NCI-H1694 treated with DMSO at 0.1 percent for 48 hours (cell line): ENCODE data around the gene CYSTM1.

Experiments
- DNase-seq: peaks from one replicate; lab custom pipeline; 2025; lab: John Stamatoyannopoulos, UW

Gene CYSTM1

DNA sequence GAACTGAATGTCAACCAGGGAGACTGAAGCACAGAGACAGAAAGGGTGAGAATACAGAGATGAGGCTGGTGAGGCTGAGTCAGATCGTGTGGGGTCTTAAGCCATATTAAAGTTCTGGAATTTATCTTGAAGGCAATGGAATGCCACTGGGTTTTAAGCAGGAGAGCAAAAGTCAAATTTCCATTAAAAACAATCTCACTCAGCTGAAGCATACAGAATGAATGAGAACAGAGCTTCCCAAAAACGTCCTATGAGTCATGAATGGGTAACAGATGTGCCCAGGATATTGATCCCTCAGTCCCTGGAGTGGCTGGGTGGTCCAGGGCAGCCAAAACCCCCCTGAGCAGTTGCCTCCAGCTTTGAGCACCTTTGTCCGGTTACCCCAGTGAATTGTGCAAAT, 83.0 kb downstream of the CYSTM1 start:
- no peak for DNase-seq

DNA sequence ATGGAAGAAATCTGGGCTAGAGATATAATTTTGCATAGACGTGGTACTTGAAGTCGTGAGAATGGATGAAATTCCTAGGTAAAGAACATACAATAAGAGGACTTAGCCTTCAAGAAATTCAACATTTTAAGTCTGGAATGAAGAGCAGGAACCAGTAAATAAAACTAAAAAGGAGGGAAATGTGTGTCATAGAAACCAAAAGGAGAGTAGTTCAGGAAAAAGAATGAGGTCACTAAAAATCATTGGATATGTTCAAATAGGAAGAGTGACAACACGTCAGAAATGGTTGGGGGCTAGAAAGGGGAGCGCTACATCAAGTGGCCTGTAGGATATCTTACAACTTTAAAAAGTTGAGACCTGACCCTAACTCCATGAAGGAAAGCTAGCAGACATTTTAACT, 83.9 kb downstream of the CYSTM1 start:
- DNase-seq: no peak

DNA sequence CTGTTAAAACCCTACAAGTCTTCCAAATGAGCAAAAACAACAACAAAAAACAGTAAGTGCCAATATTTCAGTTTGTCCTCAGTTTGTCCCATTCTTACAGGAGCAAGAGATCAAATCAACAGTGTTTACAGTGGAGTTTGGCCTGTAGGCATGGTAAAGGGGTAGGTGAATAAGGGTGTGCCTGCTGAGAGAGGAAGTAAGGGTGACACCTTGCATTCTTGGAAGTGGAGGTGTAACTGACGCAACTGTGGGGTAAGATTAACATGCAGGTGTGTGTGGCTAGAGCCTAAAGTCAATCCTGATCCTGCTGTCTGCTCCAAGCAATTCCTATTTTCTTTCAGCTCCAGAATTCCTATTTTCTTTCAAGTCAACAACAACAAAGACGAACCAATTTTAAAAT, 84.5 kb downstream of the CYSTM1 start:
- no peak for DNase-seq

DNA sequence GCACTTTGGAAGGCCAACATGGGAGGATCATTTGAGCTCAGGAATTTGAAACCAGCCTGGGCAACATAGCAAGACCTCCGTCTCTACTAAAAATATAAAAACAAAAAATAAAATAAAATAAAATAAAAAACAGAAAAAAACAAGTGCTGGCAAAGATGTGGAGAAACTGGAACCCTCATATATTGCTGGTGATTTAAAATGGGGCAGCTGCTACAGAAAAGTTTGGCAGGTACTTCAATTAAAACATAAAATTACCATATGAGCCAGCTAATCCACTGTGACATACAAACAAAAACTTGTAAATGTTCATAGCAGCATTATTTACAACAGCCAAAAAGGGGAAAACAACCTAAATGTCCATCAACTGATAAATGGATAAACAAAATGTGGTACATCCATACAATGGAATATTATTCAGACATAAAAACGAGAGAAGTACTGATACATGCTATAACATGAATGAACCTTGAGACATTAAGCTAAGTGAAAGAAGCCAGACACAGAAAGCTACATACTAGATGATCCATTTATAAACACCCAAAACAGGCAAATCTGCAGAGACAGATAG, 85.2 kb downstream of the CYSTM1 start:
- no peak for DNase-seq

DNA sequence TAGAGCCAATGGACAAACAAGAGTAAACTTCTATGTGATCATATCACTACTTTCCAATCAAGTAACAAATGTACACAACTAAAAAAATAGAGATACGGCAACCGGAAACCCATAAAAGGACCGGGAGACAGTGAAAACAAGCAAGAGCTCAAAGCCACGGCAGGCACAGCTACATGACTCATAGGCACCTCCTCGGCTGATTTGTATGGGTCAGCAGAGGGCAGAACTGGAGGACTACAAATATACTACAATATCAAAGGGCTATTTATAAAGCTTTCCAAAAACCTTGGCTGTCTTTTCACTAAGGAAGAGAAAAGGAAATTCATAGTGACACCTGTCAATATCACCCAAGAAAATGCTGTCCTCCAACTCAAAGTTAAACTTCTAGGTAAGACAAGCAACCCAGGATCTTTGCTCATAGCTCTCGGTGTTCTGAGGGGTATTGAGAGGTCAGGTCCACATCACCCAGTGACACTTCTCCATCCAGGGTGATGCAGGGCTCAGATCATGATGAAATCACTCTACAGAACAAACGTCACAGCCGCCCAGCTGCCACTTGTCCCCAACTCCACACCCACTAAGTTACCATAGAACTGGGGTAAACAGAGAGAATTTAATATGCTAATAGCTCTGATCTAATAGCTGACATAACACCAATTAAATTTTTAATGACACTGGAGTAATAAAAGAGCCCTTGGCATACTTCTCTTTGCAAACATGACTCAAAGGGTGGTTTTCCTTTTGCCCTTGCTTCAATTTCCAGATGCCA, 86.6 kb downstream of the CYSTM1 start:
- DNase-seq: no peak

DNA sequence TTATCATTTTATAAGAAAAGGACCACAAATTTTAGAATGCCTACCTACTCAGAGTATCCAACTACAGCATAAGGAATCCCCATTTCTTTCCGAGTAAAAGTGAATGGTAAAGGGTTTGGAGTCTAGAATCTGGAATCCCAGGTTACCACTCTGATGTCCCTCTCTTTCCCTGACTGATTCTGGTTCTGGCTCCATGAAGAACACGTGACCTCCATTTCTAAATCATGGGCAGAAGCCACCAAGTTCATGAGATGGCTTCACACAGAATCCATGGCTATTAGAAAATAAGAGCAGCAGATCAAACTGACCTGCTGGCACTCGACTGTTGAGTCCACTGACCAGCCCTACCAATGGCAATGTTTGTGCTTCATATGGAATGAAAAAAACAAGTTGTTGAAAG, 87.2 kb downstream of the CYSTM1 start:
- no peak for DNase-seq

DNA sequence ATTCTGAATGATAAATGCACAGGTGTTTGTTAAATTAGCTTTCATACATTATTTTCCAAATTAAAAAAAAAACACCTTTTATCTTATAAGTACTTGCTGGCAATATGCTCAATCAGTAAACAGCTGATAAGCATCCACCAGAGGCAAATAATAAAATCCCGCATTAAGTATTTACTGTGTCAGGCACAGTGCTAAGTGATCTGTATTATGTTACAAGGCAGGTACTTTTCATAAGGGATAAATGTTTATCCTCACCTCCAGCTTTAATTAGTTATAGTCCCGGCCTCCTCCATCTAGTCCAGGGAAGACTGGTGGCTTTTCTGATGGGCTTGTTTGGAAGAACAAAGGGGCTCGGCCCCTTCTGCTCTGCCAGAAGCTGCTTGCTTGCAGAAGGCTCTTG, 87.9 kb downstream of the CYSTM1 start:
- no peak for DNase-seq

DNA sequence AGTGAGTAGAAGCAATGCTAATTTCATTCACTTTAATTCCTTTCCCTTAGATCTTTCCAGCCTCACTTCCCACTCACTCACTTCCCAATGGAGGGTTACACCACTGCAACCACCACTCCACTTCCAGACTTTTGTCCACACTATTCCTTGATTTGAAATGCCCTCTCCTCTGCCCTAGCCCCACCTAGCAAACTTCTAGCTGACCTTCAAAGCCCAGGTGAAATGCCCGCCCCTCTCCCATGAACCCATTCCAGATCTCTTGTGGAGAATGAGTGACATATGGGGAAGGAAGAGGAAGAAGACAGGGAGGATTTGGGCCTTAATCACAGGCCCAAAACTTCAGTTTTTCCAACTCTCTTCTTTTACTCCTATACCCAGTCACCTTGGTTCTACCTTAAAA, 90.9 kb downstream of the CYSTM1 start:
- no peak for DNase-seq

DNA sequence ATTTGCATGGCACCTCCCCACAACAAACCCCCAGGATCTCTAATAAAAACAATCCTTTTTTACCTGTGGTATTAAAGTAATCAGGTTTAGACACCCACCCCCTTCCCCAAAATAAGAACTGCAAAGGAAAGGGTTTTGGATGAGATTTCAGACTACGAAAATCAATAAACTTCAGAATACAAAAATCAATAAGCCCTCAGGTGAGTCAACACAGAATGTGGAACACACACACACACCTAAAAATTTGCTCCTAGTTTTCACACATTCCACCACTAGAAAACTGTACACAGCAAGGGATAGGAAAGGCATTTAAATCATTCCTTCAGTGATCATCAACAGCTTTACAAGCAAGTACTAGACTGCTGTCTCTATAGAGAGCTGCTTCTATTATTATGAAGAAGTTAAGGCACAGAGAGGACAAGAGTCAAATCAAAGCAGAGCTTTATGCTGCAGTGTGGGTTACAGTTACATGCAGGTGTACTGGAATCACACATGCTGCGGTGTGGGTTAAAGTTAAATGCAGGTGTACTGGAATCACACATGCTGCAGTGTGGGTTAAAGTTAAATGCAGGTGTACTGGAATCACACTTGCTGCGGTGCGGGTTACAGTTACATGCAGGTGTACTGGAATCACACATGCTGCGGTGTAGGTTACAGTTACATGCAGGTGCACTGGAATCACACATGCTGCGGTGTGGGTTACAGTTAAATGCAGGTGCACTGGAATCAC, 91.6 kb downstream of the CYSTM1 start:
- DNase-seq: no peak

DNA sequence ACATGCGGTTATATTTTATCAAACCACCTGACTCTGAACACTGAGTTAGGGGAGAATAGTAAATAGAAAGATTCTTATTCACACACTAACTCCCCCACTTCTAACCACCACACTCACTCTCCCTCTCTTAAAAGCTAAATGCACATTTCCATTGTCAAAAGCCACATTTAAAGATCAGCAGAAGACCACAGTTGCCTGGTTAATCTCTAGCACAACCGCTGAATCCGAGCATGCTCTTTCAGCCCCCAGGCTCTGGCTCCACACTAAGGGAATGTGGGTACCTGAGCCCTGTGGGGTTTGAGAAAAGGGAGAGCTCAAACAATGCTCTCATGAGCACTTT, 92.2 kb downstream of the CYSTM1 start:
- DNase-seq: no peak

DNA sequence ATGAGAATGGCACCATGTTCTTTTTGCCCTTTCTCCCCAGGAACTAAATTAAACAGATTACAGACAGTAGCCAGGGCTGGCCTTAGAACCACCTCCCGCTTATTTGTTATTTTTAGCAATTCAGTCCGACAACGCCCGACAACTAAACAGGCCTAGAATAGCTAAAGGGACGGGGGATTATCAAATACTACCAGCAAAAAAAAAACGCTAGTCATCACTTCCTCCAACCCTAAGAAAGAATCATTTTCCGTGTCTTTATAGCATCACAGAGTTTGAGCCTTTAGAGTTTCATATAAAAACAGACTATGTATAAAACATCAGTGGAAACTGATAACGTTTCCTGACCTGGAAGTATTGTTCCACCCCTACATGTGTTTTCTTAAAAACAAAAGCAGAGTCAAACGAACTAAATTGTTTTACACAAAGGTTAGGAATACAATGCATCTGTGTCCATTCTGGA, 92.6 kb downstream of the CYSTM1 start:
- DNase-seq: no peak

DNA sequence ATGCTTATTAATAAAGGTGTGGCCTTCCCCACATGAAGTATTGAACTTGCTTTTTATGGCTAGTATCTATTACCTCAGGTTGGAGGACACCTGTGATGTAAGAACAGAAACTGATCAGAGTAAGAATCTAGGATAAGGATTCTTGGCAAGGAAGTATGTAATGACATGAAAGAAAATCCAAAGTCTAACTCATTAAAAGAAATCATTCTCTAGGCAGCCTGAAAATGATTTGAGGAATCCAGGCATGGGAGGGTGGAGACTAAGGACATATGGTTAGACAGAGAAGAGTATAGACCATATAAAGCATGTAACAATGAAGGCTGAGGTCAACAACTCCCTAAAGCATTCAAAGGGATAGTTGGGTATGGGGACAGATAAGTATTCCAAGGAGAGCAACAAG, 95.0 kb downstream of the CYSTM1 start:
- no peak for DNase-seq

DNA sequence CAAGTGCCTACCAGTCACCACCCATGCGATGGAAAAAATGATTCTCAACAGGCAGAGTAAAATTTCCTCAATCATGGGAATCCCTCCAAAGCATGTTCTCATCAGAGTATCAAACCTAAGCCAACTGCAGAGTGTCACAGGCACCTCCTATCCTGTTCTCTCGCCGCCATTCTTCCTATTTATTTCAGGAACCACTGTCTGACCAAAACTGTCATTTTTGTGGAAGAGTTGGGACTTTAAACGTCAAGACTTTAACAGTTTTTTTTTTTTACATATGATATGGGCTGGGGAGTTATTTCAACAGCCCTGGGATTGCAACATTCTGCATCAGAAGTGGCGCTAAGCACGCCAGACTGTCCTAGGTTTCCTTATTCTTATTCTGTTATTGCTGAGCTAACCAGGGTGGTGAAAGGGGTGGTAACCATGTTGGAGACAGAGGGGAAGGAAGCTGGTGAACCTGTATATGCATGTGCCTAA, 98.5 kb downstream of the CYSTM1 start:
- peak; percentile 3 for DNase-seq

DNA sequence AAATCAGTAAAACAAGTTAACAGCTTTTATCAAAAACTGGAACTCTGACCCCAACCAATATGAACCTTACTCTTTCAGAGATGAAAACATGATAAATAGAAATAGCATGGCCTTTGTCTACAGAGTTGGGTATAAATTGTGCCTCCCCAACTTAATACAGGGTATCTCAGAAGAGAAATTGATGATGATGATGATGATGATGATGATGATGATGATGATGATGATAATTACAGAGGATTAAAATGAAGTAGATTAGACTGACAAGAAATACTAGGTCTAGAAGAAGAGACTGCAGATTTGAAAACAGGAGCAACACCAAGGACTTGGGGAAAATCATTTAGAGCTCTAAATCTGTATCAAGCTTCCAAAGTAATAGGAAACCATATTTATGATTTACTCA, 100.8 kb downstream of the CYSTM1 start:
- DNase-seq: no peak

DNA sequence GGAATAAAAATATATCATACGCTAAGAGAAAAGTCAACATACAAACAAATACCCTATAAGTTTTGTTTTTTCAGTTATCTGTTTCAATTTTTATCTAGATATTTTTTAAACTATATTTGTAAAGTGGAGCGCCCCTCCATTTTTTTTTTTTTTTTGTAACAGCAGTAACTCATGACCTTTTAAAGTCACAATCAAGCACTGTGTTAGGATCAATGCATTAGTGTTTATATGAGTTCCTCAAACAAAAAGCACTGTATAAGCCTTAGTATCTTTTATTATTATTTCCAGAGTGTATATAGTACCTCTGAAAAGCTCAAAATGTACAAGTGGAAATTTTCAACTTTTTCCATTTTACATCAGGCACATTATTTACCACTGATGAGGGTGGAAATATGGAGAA, 107.3 kb downstream of the CYSTM1 start:
- DNase-seq: no peak

DNA sequence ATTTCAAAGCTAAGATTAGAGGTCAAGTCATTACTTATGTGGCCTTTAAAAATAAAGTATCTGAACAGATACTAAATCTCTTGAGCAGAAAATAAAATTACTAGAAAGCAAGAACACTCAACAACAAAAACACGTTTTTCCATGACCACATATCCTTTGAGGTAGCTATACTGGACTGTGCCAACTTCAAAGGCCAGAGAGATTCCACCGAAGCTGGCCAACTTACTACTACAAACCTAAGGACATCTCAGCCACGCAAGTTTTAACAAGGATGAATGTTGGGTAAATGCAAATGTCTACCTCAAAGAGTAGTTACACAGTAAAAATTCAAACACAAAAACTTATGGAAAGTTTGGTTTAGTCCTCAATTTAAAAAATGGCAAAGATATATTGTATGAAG, 109.0 kb downstream of the CYSTM1 start:
- DNase-seq: no peak

DNA sequence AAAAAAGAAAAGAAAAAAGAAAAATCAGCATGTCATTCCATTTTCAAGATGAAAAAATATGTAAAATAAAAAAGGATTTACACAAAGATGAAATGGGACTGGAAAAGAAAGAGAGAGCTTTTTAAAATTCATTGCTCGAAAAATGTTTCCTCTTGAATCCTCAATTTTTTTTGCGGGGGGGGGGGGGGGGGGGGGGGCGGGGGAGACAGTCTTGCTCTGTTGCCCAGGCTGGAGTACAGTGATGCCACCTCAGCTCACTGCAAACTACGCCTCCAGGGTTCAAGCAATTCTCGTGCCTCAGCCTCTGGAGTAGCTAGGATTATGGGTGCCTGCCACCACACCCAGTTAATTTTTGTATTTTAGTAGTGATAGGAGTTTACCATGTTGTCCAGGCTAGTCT, 111.4 kb downstream of the CYSTM1 start:
- DNase-seq: no peak

DNA sequence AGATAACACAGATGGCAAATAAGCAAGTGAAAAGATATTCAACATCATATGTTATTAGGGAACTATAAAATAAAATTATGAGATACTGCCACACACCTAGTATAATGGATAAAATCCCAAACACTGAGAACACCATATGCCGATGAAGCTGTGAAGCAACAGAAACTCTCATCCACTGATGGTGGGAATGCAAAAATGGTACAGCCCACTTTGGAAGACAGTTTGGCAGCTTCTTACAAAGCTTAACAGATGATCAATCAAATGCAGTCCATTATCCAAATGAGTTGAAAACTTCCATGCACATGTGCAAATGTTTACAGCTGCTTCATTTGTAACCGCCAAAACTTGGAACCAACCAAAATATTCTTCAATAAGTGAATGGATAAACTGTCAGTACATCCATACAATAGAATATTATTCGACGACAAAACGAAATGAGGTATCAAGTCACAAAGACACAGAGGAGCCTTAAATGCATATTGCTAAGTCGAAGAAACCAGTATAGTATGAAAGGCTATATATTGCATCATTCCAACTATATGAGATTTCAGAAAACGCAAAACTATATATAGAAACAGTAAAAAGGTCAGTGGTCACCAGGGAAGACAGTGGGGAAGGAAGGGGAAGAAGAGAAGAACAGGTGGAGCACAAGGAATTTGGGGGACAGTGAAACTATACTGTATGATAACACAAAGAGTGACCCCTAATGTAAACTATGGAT, 113.0 kb downstream of the CYSTM1 start:
- DNase-seq: no peak

DNA sequence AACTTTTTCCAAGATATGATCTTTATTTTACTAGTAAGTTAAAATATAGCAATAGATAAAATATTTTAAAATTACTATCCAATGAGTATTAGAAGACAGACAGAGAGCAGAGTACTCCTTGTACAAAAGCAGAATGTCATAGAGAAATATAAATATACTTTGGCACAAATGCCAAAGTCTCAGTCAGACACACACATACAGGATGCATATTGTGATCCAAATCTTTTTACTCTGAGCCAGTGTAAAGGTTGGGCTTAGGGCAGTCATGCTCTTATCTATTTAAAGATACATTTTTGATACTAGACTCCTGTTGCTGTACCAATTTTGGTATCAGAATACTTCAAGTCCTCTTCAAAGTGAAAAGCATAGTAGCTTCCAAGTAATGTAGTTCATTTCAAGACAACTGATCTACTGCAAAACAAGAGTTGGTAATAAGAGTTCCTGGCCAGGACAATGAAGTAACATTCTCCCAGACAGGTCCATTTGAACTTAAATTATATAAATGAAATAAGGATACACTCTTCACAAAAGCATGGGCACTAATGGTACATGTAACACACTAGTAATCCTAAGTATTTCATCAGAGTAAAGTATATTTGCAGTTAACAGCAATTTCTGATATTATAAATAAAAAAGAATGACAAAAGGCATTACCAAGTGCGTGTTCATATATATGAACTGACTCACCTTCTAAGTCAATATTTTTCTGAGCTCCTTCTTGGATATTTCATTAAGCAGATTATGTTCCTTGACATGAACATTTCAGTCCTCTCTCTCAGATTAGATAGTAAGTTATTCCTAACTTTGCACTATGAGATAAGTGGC, 117.4 kb downstream of the CYSTM1 start:
- DNase-seq: no peak
